ENCODE measurements around the gene C17orf114.
"Not testable (repeated sequence)": the region's sequence is repeated elsewhere in the genome, so short reads cannot be mapped to it uniquely, and the experiment has no call there.

The C17orf114 gene

DNA sequence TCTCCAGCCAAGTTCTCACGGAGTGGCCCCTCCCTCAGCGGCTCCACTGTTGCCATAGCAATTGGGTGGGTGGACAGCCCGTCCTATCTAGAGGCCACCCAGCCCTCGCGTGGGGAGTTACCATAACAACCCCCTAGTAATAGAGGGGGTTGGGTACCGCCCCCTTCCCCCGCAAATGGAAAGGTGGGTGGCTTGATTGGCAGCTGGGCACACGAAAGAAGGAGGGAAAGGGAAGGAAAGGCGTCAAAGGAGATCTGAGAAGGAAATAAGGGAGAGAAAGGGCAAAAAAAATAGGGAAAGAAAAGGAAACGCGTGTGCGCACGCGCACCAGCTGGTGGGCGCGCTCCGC, 30.7 kb upstream of the C17orf114 start:
- in situ Hi-C loops (cut with HindIII; ENCODE audit: low pct_ligation_motif_present, low pct_unique_long_range_greater_than_20kb, low sequenced_read_pairs); DNase-seq: not testable (repeated sequence)

DNA sequence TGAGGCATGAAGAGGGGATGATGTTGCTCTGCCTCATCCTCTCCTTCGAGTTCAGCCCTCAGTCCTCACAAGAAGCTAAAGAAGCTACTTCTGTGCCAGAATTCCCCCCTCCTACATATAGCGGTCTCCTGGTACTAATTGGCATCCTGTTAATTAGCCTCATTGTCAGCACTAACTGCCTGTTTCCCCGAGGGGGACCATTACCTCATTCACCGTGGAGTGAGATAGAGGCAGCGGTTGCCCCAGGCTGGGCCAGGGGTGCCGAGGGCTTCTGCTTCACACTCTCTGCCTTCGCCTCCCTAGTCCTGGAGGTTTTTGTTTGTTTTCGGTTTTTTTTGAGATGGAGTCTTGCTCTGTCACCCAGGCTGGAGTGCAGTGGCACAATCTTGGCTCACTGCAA, 25.3 kb upstream of the C17orf114 start:
- DNase-seq = no peak
- in situ Hi-C loops (cut with HindIII; ENCODE audit: low pct_ligation_motif_present, low pct_unique_long_range_greater_than_20kb, low sequenced_read_pairs) = no loop called here

DNA sequence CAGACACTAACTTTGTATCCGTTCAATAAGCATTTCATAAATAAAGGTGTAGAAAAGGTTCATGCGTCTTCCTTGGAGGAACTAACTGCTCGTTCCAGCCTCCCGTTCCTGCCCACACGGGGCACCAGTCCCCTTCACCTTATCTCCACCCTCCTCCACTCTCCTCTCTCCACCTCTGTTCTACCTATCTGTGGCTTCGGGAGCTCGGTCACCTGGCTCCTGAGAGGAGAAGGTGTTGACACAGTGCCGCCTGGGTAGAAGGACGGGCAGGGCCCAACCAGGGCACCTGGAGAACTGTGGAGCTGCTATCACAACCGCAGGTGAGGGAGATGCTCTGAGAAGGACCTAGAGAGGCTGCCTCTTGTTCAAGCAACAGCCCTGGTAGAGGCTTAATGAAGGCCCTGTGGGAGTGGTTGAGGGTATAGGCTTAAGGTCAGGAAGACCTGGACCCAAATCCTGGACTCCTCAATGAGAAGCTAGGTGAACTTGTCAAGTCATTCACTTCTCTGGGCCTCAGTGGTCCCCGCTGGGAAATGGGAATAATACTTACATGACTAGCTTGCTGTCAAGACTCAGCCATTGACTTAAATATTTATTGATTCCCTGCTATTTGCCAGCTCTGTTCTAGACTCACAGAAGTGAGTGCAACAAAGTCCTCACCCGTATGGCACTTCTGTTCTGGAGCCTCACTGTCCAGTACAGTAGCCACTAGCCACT, 21.4 kb upstream of the C17orf114 start:
- DNase-seq = no peak
- in situ Hi-C loops (cut with HindIII; ENCODE audit: low pct_ligation_motif_present, low pct_unique_long_range_greater_than_20kb, low sequenced_read_pairs) = no loop called here

DNA sequence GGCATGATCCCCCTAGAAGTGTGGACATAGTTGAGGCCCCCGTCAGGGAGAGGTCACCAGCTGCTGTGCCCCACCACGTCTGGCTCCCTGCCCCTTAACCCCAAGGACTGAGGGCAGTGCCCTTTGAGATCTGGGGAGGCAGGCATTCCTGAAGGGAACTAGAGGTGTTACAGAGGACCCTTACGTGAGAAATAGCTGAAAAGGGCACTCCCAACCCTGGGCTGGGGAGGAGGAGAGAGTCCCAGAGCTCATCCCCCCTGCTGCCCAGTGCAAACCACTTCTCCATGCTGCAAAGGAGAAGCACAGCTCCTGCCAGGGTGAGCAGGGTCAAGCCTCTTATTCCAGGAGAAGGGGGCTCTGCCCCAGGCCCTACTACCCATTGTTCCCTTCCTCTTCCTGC, 20.7 kb upstream of the C17orf114 start:
- in situ Hi-C loops (cut with HindIII; ENCODE audit: low pct_ligation_motif_present, low pct_unique_long_range_greater_than_20kb, low sequenced_read_pairs) = no loop called here
- DNase-seq = no peak

DNA sequence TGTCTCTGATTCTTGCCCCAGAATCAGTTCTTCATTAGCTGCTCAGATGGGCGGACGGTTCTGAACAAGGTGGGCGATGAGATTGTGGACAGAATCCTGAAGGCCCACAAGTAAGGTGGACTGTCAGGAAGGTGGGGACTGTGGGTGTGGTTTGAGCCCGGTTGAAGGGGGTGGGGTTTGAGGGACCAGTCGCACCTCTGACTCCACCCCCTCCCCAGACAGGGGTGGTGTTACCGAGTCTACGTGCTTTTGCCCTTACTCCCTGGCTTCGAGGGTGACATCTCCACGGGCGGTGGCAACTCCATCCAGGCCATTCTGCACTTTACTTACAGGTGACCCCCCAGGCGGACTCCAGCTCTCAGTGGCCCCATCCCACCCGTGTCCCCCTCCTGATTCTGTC, 16.1 kb upstream of the C17orf114 start:
- in situ Hi-C loops (cut with HindIII; ENCODE audit: low pct_ligation_motif_present, low pct_unique_long_range_greater_than_20kb, low sequenced_read_pairs) = no loop called here
- DNase-seq = no peak

DNA sequence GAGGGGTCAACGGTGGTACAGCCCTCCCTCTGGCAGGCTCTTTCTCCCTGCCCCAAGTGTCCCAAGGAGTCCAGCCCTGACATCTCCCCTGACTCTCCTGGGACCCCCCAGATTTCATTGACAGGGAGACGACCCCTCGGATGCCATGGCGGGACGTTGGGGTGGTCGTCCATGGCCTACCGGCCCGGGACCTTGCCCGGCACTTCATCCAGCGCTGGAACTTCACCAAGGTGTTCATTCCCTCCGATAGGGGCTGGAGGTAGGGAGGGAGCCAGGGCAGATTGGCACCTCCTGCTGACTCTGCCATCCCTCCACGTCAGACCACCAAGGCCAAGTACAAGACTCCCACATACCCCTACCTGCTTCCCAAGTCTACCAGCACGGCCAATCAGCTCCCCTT, 14.7 kb upstream of the C17orf114 start:
- in situ Hi-C loops (cut with HindIII; ENCODE audit: low pct_ligation_motif_present, low pct_unique_long_range_greater_than_20kb, low sequenced_read_pairs) = no loop called here
- DNase-seq = no peak

DNA sequence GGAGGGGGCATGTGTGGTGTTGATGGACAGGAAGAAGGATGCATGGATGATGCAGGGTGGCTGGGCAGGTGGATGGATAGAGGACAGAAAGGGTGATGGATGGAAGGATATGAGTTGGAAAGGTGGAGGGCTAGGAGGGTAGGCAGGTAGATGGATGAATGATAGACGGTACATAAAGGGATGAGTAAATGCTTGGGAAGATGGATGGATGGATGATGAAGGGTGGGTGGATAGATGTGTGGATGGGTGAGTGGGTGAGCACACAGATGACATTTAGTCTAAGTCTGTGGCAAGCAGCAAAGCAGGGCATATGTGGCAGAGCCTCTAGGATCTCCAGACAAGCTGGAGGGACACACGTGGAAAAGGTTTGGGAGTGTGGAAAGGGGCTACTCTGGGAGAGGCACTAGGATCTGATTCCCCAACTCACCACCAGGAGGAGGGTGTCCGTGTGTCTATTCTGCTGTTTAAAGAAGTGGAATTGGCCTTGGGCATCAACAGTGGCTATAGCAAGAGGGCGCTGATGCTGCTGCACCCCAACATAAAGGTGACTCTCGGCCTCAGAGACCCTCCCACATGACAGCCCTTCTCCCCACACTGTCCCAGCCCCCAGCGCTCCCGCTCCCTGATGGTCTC, 13.0 kb upstream of the C17orf114 start:
- DNase-seq = no peak
- in situ Hi-C loops (cut with HindIII; ENCODE audit: low pct_ligation_motif_present, low pct_unique_long_range_greater_than_20kb, low sequenced_read_pairs) = no loop called here

DNA sequence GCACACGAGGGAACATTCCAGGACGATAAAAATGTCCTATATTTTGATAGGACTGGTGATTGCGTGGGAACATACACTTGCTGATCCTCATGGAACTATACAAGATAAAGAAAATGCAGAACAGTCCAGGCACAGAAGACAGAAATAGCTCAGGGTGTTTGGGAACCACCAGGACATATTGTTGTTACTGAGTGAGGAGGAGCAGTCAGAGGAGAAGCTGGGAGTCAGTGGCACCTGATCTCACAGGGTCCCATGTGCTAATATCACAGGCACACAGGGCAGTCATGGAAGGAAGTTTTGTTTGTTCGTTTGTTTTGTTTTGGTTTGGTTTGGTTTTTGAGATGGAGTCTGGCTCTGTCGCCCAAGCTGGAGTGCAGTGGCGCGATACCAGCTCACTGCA, 10.6 kb upstream of the C17orf114 start:
- in situ Hi-C loops (cut with HindIII; ENCODE audit: low pct_ligation_motif_present, low pct_unique_long_range_greater_than_20kb, low sequenced_read_pairs) = no loop called here
- no peak for DNase-seq

DNA sequence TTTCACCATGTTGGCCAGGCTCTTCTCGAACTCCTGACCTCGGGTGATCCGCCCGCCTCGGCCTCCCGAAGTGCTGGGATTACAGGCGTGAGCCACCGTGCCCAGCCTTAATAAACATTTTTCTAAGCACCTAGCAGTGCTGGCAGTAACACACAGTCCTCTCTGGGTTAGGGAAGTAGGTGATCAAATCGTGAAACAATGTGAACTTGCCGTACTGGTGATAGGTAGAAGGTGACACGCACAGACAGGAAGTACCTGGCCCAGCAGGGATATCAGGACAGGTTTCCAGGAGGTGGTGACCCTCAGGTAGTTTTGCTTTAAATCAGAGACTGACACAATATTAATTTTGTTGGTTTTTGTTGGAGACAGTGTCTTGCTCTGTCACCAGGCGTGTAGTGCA, 9.3 kb upstream of the C17orf114 start:
- no peak for DNase-seq
- in situ Hi-C loops (cut with HindIII; ENCODE audit: low pct_ligation_motif_present, low pct_unique_long_range_greater_than_20kb, low sequenced_read_pairs) = no loop called here

DNA sequence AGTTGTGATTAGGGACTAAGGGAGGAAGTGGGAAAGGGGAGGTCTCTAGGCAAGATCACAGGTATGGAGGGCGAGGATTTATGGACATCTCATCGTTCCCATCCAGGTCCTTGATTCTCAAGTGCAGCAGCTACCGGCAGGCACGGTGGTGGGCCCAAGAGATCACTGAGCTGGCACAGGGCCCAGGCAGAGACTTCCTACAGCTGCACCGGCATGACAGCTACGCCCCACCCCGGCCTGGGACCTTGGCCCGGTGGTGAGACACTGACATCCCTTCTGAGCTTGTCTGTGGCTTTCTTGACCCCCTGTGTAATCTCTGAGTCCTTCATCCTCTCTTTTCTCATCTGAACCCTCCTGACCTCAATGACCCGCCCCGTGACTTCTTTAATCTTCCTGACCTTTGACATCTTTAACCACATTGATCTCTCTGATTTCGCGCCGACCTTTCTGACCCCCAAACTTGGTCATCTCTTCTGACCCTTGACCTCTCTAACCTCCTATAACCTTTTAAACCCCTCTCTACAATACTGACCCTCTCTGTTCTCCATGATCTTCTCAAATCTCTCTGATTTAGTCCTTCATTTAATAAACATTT, 8.7 kb upstream of the C17orf114 start:
- in situ Hi-C loops (cut with HindIII; ENCODE audit: low pct_ligation_motif_present, low pct_unique_long_range_greater_than_20kb, low sequenced_read_pairs) = no loop called here
- no peak for DNase-seq

DNA sequence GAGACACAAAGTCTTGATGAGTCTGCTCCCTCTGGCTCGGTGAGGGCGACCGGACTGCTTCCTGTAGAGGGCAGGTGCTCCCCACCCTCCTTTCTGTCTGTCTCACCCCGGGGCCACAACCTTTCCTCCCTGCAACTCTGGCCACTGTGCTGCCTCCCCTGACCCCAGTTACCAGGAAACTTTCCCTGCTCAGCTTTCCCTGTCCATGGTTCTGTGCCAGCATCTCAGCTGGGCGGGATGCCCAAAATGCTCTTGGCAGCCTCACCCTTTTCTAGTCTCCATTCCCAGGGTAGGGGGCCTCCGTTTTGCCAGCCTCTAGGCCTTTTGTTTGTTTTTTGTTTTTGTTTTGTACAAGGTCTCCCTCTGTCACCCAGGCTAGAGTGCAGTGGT, 6.2 kb upstream of the C17orf114 start:
- DNase-seq = no peak

DNA sequence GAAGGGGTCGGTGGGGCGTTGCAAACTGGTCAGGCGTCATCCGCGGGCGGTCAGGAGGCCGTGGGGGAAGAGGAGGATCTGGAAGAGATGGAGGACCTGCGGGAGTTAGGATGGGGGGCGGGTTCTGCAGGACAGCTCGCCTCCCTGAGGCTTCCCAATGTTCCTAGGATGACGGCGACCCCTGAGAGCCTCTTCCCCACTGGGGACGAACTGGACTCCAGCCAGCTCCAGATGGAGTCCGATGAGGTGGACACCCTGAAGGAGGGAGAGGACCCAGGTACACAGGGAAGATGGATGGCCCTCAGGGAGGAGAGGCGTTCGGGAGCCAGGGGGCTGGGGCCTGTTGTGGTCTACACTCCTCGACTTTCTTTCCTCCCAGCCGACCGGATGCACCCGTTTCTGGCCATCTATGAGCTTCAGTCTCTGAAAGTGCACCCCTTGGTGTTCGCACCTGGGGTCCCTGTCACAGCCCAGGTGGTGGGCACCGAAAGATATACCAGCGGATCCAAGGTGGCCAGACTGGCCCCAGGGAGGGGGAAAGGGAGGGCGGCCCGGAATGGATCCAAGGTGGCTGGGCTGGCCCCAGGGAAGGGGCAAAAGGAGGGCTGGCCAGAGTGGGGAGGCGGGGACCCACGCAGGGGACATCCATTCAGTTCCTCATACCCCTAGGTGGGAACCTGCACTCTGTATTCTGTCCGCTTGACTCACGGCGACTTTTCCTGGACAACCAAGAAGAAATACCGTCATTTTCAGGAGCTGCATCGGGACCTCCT, 5.7 kb upstream of the C17orf114 start:
- no peak for DNase-seq
- in situ Hi-C loops (cut with HindIII; ENCODE audit: low pct_ligation_motif_present, low pct_unique_long_range_greater_than_20kb, low sequenced_read_pairs) = no loop called here

More for the DNA sequence above, 6.2 kb upstream of the C17orf114 start:
- in situ Hi-C loops (cut with HindIII; ENCODE audit: low pct_ligation_motif_present, low pct_unique_long_range_greater_than_20kb, low sequenced_read_pairs) = no loop called here

DNA sequence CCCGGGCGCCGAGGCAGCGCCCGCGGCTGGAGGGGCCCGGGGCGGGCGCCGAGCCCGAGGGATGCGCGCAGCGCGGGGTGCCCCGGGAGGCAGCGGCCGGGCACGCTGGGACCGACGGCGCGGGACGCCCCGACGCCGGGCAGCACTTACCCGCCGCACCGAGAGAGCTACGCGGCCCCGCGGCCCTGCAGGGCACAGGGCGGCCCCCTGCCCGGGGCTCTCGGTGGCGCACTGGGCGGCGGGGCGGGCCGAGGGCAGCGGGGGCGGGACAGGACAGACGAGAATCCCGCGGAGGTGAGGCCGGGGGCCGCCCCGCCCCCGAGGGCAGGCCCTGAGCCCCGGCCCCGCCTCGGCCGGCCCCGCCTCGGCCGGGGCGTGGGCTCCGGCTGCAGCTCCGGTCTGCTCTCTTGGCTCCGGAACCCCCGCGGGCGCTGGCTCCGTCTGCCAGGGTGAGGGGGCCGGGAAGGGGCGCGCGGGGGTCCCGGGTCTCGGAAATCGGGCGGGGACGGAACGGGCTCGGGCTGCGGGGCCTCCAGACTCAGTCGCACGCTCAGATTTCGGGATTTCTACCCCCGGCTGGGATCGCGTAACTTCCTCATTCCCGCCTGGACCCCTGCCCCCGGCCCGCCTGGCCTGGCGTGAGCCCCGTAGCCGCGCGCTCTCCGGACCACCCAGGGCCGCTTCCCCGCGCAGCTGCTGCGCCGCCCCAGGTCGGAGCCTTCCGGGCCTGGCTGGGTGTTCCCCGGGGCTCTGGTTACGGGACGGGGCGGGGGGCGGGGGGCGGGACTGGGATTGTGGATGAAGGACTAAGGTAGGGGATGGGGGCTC, 4.9 kb upstream of the C17orf114 start, which contains the start of gene PLD2:
Gene PLD2, plus strand, starts transcription at position 376 of the 828 bp plus-strand sequence. CDS start 621 bp downstream, outside the sequence.
- in situ Hi-C loops (cut with HindIII; ENCODE audit: low pct_ligation_motif_present, low pct_unique_long_range_greater_than_20kb, low sequenced_read_pairs) = no loop called here
- DNase-seq = peak; percentile 88

DNA sequence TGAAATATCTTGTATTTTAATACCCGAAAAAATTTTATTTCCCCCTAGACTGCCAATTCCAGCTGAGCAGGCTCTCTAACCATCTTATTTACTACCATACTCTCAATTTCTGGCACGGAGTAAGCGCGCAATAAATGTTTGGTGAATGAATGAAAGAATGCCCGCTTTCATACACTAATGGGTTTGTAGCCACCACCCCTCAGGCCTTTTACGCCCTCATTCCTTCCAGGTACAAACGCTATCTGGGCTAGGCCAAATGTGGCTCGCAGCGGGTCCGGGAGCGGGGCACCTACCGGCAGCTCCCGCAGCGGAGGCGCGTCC, 4.3 kb upstream of the C17orf114 start:
- peak; percentile 23 for DNase-seq
- in situ Hi-C loops (cut with HindIII; ENCODE audit: low pct_ligation_motif_present, low pct_unique_long_range_greater_than_20kb, low sequenced_read_pairs) = no loop called here

DNA sequence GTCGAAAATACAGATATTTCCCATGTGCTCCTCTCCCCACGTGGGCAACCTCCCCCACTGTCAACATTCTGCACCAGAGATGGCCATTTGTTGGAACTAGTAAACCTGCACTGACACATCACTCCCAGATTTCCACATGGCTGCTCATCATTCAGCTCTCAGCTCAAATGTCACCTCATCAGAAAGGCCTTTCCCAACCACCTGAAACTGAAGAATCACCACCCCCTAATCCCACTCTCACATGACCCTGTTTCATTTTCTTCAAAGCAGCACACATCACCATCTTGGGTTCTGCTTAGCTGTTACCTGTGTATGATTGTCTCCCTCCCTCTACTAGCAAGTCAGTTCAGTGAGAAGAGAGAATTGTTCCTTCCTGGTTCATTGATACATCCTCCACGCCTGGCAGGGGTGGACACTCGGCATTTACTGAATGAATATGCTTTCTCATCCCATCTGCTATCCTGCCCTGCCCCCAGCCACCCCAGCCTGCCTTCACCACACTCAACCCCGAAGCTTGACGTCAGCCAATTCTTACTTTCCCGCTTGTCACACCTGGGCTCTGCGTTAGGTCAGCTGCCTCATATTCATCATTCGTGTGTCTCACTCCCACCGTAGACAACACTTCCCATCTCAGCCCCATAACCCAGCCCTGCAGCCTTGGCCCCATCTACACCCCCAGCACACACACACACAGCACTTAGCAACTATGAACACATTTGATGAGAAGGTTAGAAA, 1.5 kb downstream of the C17orf114 start:
- DNase-seq = no peak
- in situ Hi-C loops (cut with HindIII; ENCODE audit: low pct_ligation_motif_present, low pct_unique_long_range_greater_than_20kb, low sequenced_read_pairs) = no loop called here

DNA sequence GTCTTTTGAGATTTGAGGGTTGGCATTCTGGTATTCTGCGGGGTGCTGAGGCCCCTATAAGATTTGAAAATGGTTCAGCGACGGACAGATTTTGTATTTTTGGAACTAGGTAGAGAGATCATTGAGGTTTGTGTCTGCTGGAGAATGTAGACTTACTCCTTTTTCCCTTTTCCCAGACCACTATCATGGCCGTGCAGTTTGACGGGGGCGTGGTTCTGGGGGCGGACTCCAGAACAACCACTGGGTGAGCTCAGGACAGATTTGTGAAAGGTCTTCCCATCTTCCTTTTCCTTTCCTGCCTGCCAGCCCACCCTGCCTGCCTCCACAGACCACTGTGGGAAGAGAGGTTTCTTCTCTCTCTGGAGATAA, 5.6 kb downstream of the C17orf114 start:
- DNase-seq = peak; percentile 57
- in situ Hi-C loops (cut with HindIII; ENCODE audit: low pct_ligation_motif_present, low pct_unique_long_range_greater_than_20kb, low sequenced_read_pairs) = no loop called here

DNA sequence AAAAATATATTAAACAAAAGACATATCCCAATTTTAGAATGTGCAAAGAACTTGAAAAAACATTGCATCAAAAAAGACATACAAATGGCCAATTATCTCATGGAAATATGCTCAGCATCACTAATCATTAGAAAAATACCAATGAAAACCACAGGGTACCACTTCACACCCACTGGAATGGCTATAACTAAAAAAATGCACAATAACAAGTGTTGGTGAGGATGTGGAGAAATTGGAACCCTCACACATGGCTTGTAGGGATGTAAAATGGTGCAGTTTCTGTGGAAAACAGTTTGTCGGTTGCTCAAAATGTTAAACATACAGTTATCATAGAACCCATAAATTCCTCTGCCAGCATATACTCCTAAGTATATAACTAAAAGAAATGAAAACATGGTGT, 7.0 kb downstream of the C17orf114 start:
- in situ Hi-C loops (cut with HindIII; ENCODE audit: low pct_ligation_motif_present, low pct_unique_long_range_greater_than_20kb, low sequenced_read_pairs) = no loop called here
- no peak for DNase-seq

DNA sequence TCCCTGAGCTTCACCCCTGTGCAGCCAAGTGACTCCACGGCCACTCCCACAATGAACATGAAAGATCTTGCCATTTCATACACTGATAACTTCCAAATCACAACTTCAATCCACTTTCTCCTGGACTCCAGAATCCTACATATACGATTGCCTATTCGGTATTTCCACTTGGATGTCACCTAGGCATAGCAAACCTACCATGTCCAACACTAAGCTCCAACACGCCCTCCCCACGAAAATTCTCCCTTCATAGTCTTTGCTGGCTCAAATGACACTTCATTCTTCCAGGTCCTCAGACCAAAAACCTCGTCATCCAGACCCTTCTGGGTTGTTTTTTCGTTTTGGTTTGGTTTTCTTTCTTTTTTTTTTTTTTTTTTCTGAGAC, 11.4 kb downstream of the C17orf114 start:
- in situ Hi-C loops (cut with HindIII; ENCODE audit: low pct_ligation_motif_present, low pct_unique_long_range_greater_than_20kb, low sequenced_read_pairs) = no loop called here
- DNase-seq = no peak
